Prostate gland (tissue), 2 donors: ENCODE results near the gene DIS3L2. TPM values are rescaled to one million over a fixed set of nuclear protein-coding genes. Genes with fewer than 3 reads are reported as not detected.

Experiments used
- DNase-seq: peaks from one replicate; pipeline ENCODE4 v3.0.0-alpha.2; 2019; ENCODE audit warnings: low spot score
- H3K27ac ChIP-seq, 2 donors: fragments of 200-600 bp; sonication (generic); 2 replicates each; pipeline ENCODE4 v1.5.1; 2017 to 2019
- H3K27me3 ChIP-seq: fragments of 200-600 bp; sonication (generic); replicated peaks from 2 replicates; pipeline ENCODE4 v1.5.1; 2019; ENCODE audit not compliant: insufficient read depth
- H3K36me3 ChIP-seq, 2 donors: fragments of 200-600 bp; sonication (generic); 1 replicate in 1 of 2; 2 replicates in 1 of 2; pipeline versions ENCODE4 v1.5.1 to v1.8.1; 2017 to 2019
- H3K4me1 ChIP-seq: fragments of 200-600 bp; sonication (generic); replicated peaks from 2 replicates; pipeline ENCODE4 v1.5.1; 2019
- H3K4me3 ChIP-seq, 2 donors: fragments of 200-600 bp; sonication (generic); 2 replicates each; pipeline ENCODE4 v1.5.1; 2017 to 2019
- H3K9me3 ChIP-seq: fragments of 200-600 bp; sonication (generic); 2 replicates; pipeline ENCODE4 v1.5.1; 2017
- CTCF ChIP-seq, 4 experiments: fragments of 200-600 bp in 2 of 4; fragments of 450-650 bp in 2 of 4; sonication (generic) in 2 of 4; IDR thresholded peaks; 1 replicate in 3 of 4; 2 replicates in 1 of 4; pipeline ENCODE4 v1.5.1; 2016 to 2019; ENCODE audit warnings: antibody characterized with exemption in 4 of 4, mild to moderate bottlenecking in 2 of 4, moderate library complexity in 2 of 4
- POLR2A ChIP-seq: fragments of 450-650 bp; IDR thresholded peaks from one replicate; pipeline ENCODE4 v1.6.1; 2016; ENCODE audit warnings: antibody characterized with exemption, mild to moderate bottlenecking
- POLR2AphosphoS5 ChIP-seq: sonication (generic); formaldehyde crosslinking; IDR thresholded peaks from one replicate; pipeline ENCODE4 v1.6.1; 2017; ENCODE audit warnings: antibody characterized with exemption
- WGBS: methylation state at CpG from one replicate; pipeline ENCODE4 v1.1.5; 2018; 5-methylcytosine and 5-hydroxymethylcytosine counted together
- intact Hi-C: fragments of 100-400 bp; cut with DNase I; formaldehyde crosslinking; loops from one replicate; pipeline ENCODE4 v1.14.2; 2022
- total RNA-seq, 2 donors: library from RNA; depleted of rRNA; stranded (reverse); fragments of >200 nt; gene quantifications; one replicate each; pipeline ENCODE4 v1.1.0, GENCODE V29; 2016

DIS3L2 gene
- total RNA-seq, 2 donors from 2014 or later, result 30.1 to 71.3 TPM

GRCh38 chr2:231928901-231929725 lies 32.4 kb upstream of the DIS3L2 start:
- no peak for TF ChIP-seq POLR2AphosphoS5
- no peak for TF ChIP-seq POLR2A
- TF ChIP-seq CTCF (IDR thresholded peaks at IDR 0.05), result no peak
- H3K4me1 ChIP-seq, result peaks cover 6% of the 10 kb centered on the region
- intact Hi-C loops, result loop anchor here (5.0 kb wide), 1 partner anchor 213 kb away; no protein-coding TSS in a partner anchor
- DNase-seq, result no peak
- no peak overlapping the region for H3K4me3 ChIP-seq
- 93% methylated on average over 11 of the region's 11 CpGs for WGBS
- no peaks in the 10 kb centered on the region for H3K36me3 ChIP-seq
- H3K27me3 ChIP-seq, result peaks cover 3% of the 10 kb centered on the region
- H3K9me3 ChIP-seq, result no peaks in the 10 kb centered on the region
- H3K27ac ChIP-seq, result no peak overlapping the region

- Histone ChIP-seq H3K27ac (no peak overlapping the region), H3K4me1 (peaks cover 6% of the 10 kb centered on the region), H3K27me3 (peaks cover 3% of the 10 kb centered on the region), H3K36me3 (no peaks in the 10 kb centered on the region), H3K9me3 (no peaks in the 10 kb centered on the region), H3K4me3 (no peak overlapping the region)
- 53% methylated on average over 11 of the region's 11 CpGs for WGBS
- no peak for DNase-seq
- intact Hi-C loops, result loop anchor here (5.0 kb wide), 1 partner anchor 212 kb away; no protein-coding TSS in a partner anchor
- no peak for TF ChIP-seq CTCF (IDR thresholded peaks at IDR 0.05)
- TF ChIP-seq POLR2AphosphoS5, result no peak
- no peak for TF ChIP-seq POLR2A
Measured at GRCh38 chr2:231929961-231930592, 31.4 kb upstream of the DIS3L2 start.

DNA sequence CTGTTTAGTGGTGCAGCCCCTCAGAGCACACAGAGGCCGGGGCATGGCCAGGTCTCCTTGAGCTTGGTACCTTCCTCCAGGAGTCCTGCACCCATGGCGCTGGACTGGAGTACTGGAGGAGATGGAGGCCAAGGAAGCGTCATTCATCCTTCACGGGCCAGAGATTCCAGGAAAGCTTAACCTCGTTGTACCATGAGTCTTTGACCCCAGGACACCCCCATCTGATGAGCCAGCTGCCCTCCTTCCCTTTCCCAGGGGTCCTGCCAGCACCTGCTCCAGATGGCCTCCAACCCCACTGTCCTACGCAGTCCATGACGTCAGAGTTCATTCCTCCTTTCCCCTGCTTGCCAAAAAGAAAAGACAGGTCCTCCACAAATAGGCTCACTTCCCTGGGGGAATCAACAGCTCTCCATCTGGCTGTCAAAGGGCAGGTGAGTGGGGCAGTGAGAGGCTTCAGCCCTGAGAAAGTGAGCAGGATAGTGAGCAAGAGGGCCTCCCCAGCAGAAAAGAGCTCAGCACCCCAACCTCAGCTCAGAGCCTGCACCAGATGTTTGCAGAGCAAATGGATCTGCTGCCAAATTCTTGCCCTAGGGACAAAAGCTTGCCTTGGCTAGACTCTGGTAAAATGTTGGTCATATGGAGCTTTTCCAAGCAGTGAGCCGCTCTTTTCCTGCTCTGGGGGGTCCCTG lies 30.8 kb upstream of the DIS3L2 start:
- TF ChIP-seq CTCF (IDR thresholded peaks at IDR 0.05) (no peak), POLR2A (no peak), POLR2AphosphoS5 (no peak)
- H3K4me3 ChIP-seq, result no peak overlapping the region
- WGBS, result 77% methylated on average over 8 of the region's 8 CpGs
- no peak for DNase-seq
- no peaks in the 10 kb centered on the region for H3K9me3 ChIP-seq
- no peak overlapping the region for H3K27ac ChIP-seq
- H3K4me1 ChIP-seq, result peaks cover 4% of the 10 kb centered on the region
- peaks cover 3% of the 10 kb centered on the region for H3K27me3 ChIP-seq
- intact Hi-C loops, result no loop called here
- no peaks in the 10 kb centered on the region for H3K36me3 ChIP-seq

GRCh38 chr2:231931481-231931915 lies 30.0 kb upstream of the DIS3L2 start:
- no peak for DNase-seq
- intact Hi-C loops, result no loop called here
- H3K4me1 ChIP-seq, result no peaks in the 10 kb centered on the region

More at GRCh38 chr2:231931481-231931915, 30.0 kb upstream of the DIS3L2 start:
- Histone ChIP-seq H3K4me3 (no peak overlapping the region), H3K36me3 (no peaks in the 10 kb centered on the region), H3K27ac (no peak overlapping the region), H3K9me3 (no peaks in the 10 kb centered on the region), H3K27me3 (peaks cover 3% of the 10 kb centered on the region)
- WGBS, result 85% methylated on average over 7 of the region's 7 CpGs
- no peak for TF ChIP-seq POLR2AphosphoS5
- no peak for TF ChIP-seq POLR2A
- TF ChIP-seq CTCF (IDR thresholded peaks at IDR 0.05), result no peak
